Measurements from ENCODE around the gene KCND3. TPM values are rescaled to one million over a fixed set of nuclear protein-coding genes. Genes with fewer than 3 reads are reported as not detected.

KCND3 gene
- total and polyA plus RNA-seq, 2 donors (not counting 3 experiments of a cell fraction or from before 2014, with no cell fraction given): 0.03 TPM; not detected in 1

- no peaks in the 10 kb centered on the region for H4K20me1 ChIP-seq (replicated peaks; ENCODE audit: control insufficient read depth, extremely low read depth, insufficient read depth, low read length)
- H3K27me3 ChIP-seq (ENCODE audit: control insufficient read depth in 2 of 2, insufficient read depth in 2 of 2, low read length in 2 of 2): no peaks in the 10 kb centered on the region
- no TSS peak for BruUV-seq (replicated peaks)
- no peak for FAIRE-seq
- no peak overlapping the region for H3K27ac ChIP-seq (ENCODE audit: insufficient read depth, low read depth, low read length)
- H2AFZ ChIP-seq (ENCODE audit: low read depth, low read length): no peak overlapping the region
- no peak for TF ChIP-seq GATA2 (IDR thresholded peaks at IDR 0.05; ENCODE audit: insufficient read depth, insufficient read length, low read depth, low read length)
- TF ChIP-seq EZH2 (IDR thresholded peaks at IDR 0.05; ENCODE audit: borderline replicate concordance, low read depth, low read length, severe bottlenecking): no peak
- no peak for TF ChIP-seq POLR2A (IDR thresholded peaks at IDR 0.05; ENCODE audit: low read depth, low read length)
- no peak for TF ChIP-seq MYC (IDR thresholded peaks at IDR 0.05; ENCODE audit: low read depth, low read length)
- TF ChIP-seq FOS (IDR thresholded peaks at IDR 0.05; ENCODE audit: borderline replicate concordance, insufficient read depth, low read length): no peak
- TF ChIP-seq JUN (IDR thresholded peaks at IDR 0.05; ENCODE audit: borderline replicate concordance, insufficient read depth, insufficient read length, low read depth): no peak
- no peak for TF ChIP-seq CTCF (IDR thresholded peaks at IDR 0.05; ENCODE audit: extremely low read depth in 1 of 2, insufficient read depth in 1 of 2, low read depth in 1 of 2, low read length in 2 of 2)
- no peak overlapping the region for H3K9ac ChIP-seq (replicated peaks; ENCODE audit: extremely low read depth, insufficient read depth, low read length)
- H3K9me3 ChIP-seq (replicated peaks; ENCODE audit: control insufficient read depth, insufficient read depth, low read length): no peaks in the 10 kb centered on the region
- H3K79me2 ChIP-seq (ENCODE audit: control insufficient read depth, insufficient read depth, low read length): no peaks in the 10 kb centered on the region
- no peaks in the 10 kb centered on the region for H3K9me1 ChIP-seq (replicated peaks; ENCODE audit: control insufficient read depth, extremely low read depth, insufficient read depth, low read length)
- intact Hi-C loops (cut with micrococcal nuclease) (no loop called here), dilution Hi-C loops (cut with MboI; ENCODE audit: extremely low pct_ligation_motif_present, low sequenced_read_pairs) (no loop called here)
- no peak overlapping the region for H3K4me2 ChIP-seq (ENCODE audit: insufficient read depth, low read length)
- peaks cover 17% of the 10 kb centered on the region for H3K4me1 ChIP-seq (ENCODE audit: control insufficient read depth, extremely low read depth, insufficient read depth, low read length)
- H3K36me3 ChIP-seq (ENCODE audit: control insufficient read depth in 2 of 2, extremely low read depth in 1 of 2, insufficient read depth in 2 of 2, low read length in 2 of 2): no peaks in the 10 kb centered on the region
- DNase-seq (ENCODE audit: low read depth, low spot score): no peak
- CTCF ChIA-PET: interaction anchor here (0.7 to 2.2 kb wide), 5 partner anchors 10 to 18 kb away, joined by 3 to 14 read pairs (median 5); partner anchors contain the start of gene INKA2
- POLR2A ChIA-PET: no interaction called here
- H3K4me3 ChIP-seq (replicated peaks in 1 of 3; ENCODE audit: insufficient read depth in 1 of 3, low read depth in 1 of 3, low read length in 3 of 3): no peak overlapping the region
Observed at GRCh38 chr1:111729271-111729921, 260.1 kb downstream of the KCND3 start.

Measured in endothelial cell of umbilical vein (primary cell).